ENCODE measurements around the gene SNAPIN. TPM values are rescaled to one million over a fixed set of nuclear protein-coding genes. Genes with fewer than 3 reads are reported as not detected.
"Not testable (repeated sequence)": the region's sequence is repeated elsewhere in the genome, so short reads cannot be mapped to it uniquely, and the experiment has no call there.

SNAPIN gene
- total and polyA plus RNA-seq, 5 donors: 42.8 to 75.4 (median 54.9) TPM

- DNase-seq (no peak), ATAC-seq (no peak)
- Histone ChIP-seq H3K4me3 (ENCODE audit: low read length) (no peak overlapping the region), H3K9me3 (ENCODE audit: control insufficient read depth, low read length) (no peaks in the 10 kb centered on the region), H3K4me1 (ENCODE audit: control insufficient read depth, insufficient read depth, low read length) (no peaks in the 10 kb centered on the region), H3K27ac (ENCODE audit: low read length) (no peak overlapping the region), H3K27me3 (ENCODE audit: control insufficient read depth, insufficient read depth) (no peaks in the 10 kb centered on the region)
- 85% methylated on average over 5 of the region's 5 CpGs for WGBS
- intact Hi-C loops (cut with DNase I): no loop called here
Measured at GRCh38 chr1:153663211-153663610, 4.7 kb downstream of the SNAPIN start.

GRCh38 chr1:153667439-153667838, 8.9 kb downstream of the SNAPIN start:
- Histone ChIP-seq H3K27me3 (ENCODE audit: control insufficient read depth, insufficient read depth) (no peaks in the 10 kb centered on the region), H3K4me3 (ENCODE audit: low read length) (no peak overlapping the region), H3K9me3 (ENCODE audit: control insufficient read depth, low read length) (no peaks in the 10 kb centered on the region), H3K4me1 (ENCODE audit: control insufficient read depth, insufficient read depth, low read length) (no peaks in the 10 kb centered on the region), H3K27ac (ENCODE audit: low read length) (no peak overlapping the region)
- intact Hi-C loops (cut with DNase I): no loop called here
- 84% methylated on average over 4 of the region's 4 CpGs for WGBS
- no peak for DNase-seq
- ATAC-seq: no peak

- H3K27ac ChIP-seq (ENCODE audit: low read length); DNase-seq: not testable (repeated sequence)
- 95% methylated on average over 8 of the region's 8 CpGs for WGBS
Measured at GRCh38 chr1:153668672-153669071, 10.2 kb downstream of the SNAPIN start.

GRCh38 chr1:153669606-153670005, 11.1 kb downstream of the SNAPIN start:
- Histone ChIP-seq H3K9me3 (ENCODE audit: control insufficient read depth, low read length) (no peaks in the 10 kb centered on the region), H3K4me1 (ENCODE audit: control insufficient read depth, insufficient read depth, low read length) (no peaks in the 10 kb centered on the region), H3K4me3 (ENCODE audit: low read length) (peak overlapping the region; percentile 97), H3K27ac (ENCODE audit: low read length) (no peak overlapping the region), H3K27me3 (ENCODE audit: control insufficient read depth, insufficient read depth) (no peaks in the 10 kb centered on the region)
- WGBS: 75% methylated on average over 6 of the region's 6 CpGs
- DNase-seq: no peak
- intact Hi-C loops (cut with DNase I): loop anchor here in 2 of 4 donors (10.0 kb wide), 1 partner anchor 315 kb away; the partner anchor contains the start of gene RAB13 (in 2 of the 2)
- ATAC-seq: no peak

More at GRCh38 chr1:153668672-153669071, 10.2 kb downstream of the SNAPIN start:
- H3K27me3 ChIP-seq (ENCODE audit: control insufficient read depth, insufficient read depth); ATAC-seq; H3K4me3 ChIP-seq (ENCODE audit: low read length); H3K9me3 ChIP-seq (ENCODE audit: control insufficient read depth, low read length); H3K4me1 ChIP-seq (ENCODE audit: control insufficient read depth, insufficient read depth, low read length); intact Hi-C loops (cut with DNase I): not testable (repeated sequence)

- Histone ChIP-seq H3K9me3 (ENCODE audit: control insufficient read depth, low read length) (no peaks in the 10 kb centered on the region), H3K4me3 (ENCODE audit: low read length) (peak overlapping the region; percentile 97), H3K27me3 (ENCODE audit: control insufficient read depth, insufficient read depth) (no peaks in the 10 kb centered on the region), H3K27ac (ENCODE audit: low read length) (peak overlapping the region; percentile 82), H3K4me1 (ENCODE audit: control insufficient read depth, insufficient read depth, low read length) (no peaks in the 10 kb centered on the region)
- ATAC-seq (peak; percentile 34 to 45), DNase-seq (peak in 1 of 3 donors; percentile 76)
- intact Hi-C loops (cut with DNase I): loop anchor here in 2 of 4 donors (10.0 kb wide), 1 partner anchor 314 kb away; the partner anchor contains the start of gene RAB13 (in 2 of the 2)
- 1% methylated on average over 22 of the region's 22 CpGs for WGBS
Measured at GRCh38 chr1:153670257-153670858, 11.9 kb downstream of the SNAPIN start.

- ATAC-seq (peak; percentile 97), DNase-seq (peak; percentile 98 to 99 (median 99))
- H3K27me3 ChIP-seq (ENCODE audit: control insufficient read depth, insufficient read depth): no peaks in the 10 kb centered on the region
- H3K4me3 ChIP-seq (ENCODE audit: low read length): peak within 1 kb of the TSS; percentile 97
- H3K9me3 ChIP-seq (ENCODE audit: control insufficient read depth, low read length): no peaks in the 10 kb centered on the region
- peak within 1 kb of the TSS; percentile 90 for H3K27ac ChIP-seq (ENCODE audit: low read length)
- no peaks in the 10 kb centered on the region for H3K4me1 ChIP-seq (ENCODE audit: control insufficient read depth, insufficient read depth, low read length)
- intact Hi-C loops (cut with DNase I): loop anchor here in 2 of 4 donors (10.0 kb wide), 1 partner anchor 314 kb away; the partner anchor contains the start of gene RAB13 (in 2 of the 2)
- under 1% methylated on average over 35 of the region's 35 CpGs for WGBS
Measured at GRCh38 chr1:153670859-153671627, 12.5 kb downstream of the SNAPIN start, which contains the start of gene ILF2. Gene ILF2, minus strand, starts transcription at chr1:153670993. Its CDS starts 71 bp downstream, at chr1:153670922.

GRCh38 chr1:153671628-153672353, 13.3 kb downstream of the SNAPIN start:
- ATAC-seq: peak; percentile 8 to 20
- WGBS: 13% methylated on average over 28 of the region's 28 CpGs
- not testable (repeated sequence) for H3K9me3 ChIP-seq (ENCODE audit: control insufficient read depth, low read length); H3K27me3 ChIP-seq (ENCODE audit: control insufficient read depth, insufficient read depth); H3K4me1 ChIP-seq (ENCODE audit: control insufficient read depth, insufficient read depth, low read length)
- intact Hi-C loops (cut with DNase I): loop anchor here in 2 of 4 donors (10.0 kb wide), 1 partner anchor 313 kb away; the partner anchor contains the start of gene RAB13 (in 2 of the 2)
- Histone ChIP-seq H3K4me3 (ENCODE audit: low read length) (peak overlapping the region; percentile 75), H3K27ac (ENCODE audit: low read length) (peak overlapping the region; percentile 90)
- peak; percentile 45 to 73 (median 69) for DNase-seq

GRCh38 chr1:153673511-153673910, 15.0 kb downstream of the SNAPIN start:
- DNase-seq (no peak), ATAC-seq (no peak)
- 95% methylated on average over 2 of the region's 2 CpGs for WGBS
- no peaks in the 10 kb centered on the region for H3K27me3 ChIP-seq (ENCODE audit: control insufficient read depth, insufficient read depth)
- H3K27ac ChIP-seq (ENCODE audit: low read length): no peak overlapping the region
- intact Hi-C loops (cut with DNase I): loop anchor here in 2 of 4 donors (10.0 kb wide), 1 partner anchor 311 kb away; the partner anchor contains the start of gene RAB13 (in 2 of the 2)
- no peaks in the 10 kb centered on the region for H3K9me3 ChIP-seq (ENCODE audit: control insufficient read depth, low read length)
- H3K4me3 ChIP-seq (ENCODE audit: low read length): no peak overlapping the region
- H3K4me1 ChIP-seq (ENCODE audit: control insufficient read depth, insufficient read depth, low read length): no peaks in the 10 kb centered on the region

- intact Hi-C loops (cut with DNase I): loop anchor here (2.0 to 10.0 kb wide), 6 partner anchors 69 to 309 kb away; partner anchors contain the start of gene RAB13 (in 4 of the 4)
- H3K27ac ChIP-seq (ENCODE audit: low read length): peak overlapping the region; percentile 46
- H3K27me3 ChIP-seq (ENCODE audit: control insufficient read depth, insufficient read depth): no peaks in the 10 kb centered on the region
- H3K4me3 ChIP-seq (ENCODE audit: low read length): peak overlapping the region; percentile 58
- H3K4me1 ChIP-seq (ENCODE audit: control insufficient read depth, insufficient read depth, low read length): peaks cover 2% of the 10 kb centered on the region
- peak; percentile 48 to 73 (median 70) for DNase-seq
- peak; percentile 66 to 72 for ATAC-seq
- 2% methylated on average over 29 of the region's 29 CpGs for WGBS
- no peaks in the 10 kb centered on the region for H3K9me3 ChIP-seq (ENCODE audit: control insufficient read depth, low read length)
Measured at GRCh38 chr1:153677718-153678518, 19.4 kb downstream of the SNAPIN start.

Measured in right cardiac atrium (tissue), 5 donors.